ENCODE results near the gene TMED7. TPM values are rescaled to one million over a fixed set of nuclear protein-coding genes. Genes with fewer than 3 reads are reported as not detected.
A peak's percentile ranks its signal among the peaks of the same experiment; 100 is the strongest.

Gene TMED7
- total and polyA plus RNA-seq, 2 of the 4 experiments (the other 2 are of a cell fraction), result 75.6 to 86.7 TPM

DNA sequence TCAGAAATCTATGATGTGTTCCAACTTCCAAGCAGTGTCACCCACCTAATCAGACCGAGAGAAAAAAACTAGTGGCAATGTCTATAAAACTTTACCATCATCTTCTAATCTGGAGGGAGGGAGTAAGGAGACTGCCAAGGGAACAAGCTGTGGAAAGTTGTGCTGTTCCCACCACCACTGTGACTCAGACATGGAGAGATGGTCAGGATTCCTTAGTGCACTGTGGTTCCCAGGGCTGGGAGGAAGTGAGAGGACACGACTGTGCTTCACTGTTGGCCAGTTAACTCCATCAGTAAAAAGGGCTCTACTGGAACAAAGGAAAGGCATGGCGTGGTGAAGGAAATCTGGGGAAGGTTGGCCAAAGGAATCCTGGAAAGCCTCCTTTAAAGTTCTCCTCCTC, 42.4 kb downstream of the TMED7 start:
- H3K4me2 ChIP-seq (ENCODE audit: low read depth, low read length), result 0 out of 2 replicates have a peak overlapping the region, but pooled peaks have one; percentile 25
- peaks cover 19% of the 10 kb centered on the region for H4K20me1 ChIP-seq (ENCODE audit: insufficient read depth, low read length)
- TF ChIP-seq RAD21 (IDR thresholded peaks at IDR 0.05; ENCODE audit: low read length), result peak; percentile 16; the same call in 1 of the 2 replicates
- TF ChIP-seq MAFK (IDR thresholded peaks at IDR 0.05; ENCODE audit: low read depth, low read length), result no peak
- TF ChIP-seq RCOR1 (IDR thresholded peaks at IDR 0.05; ENCODE audit: insufficient replicate concordance, low read length), result peak; percentile 44
- TF ChIP-seq FOS (IDR thresholded peaks at IDR 0.05; ENCODE audit: low read depth, low read length), result peak; percentile 44; the same call in 1 of the 2 replicates
- no CpG with 5 or more reads among the region's 3 CpGs for WGBS, 2 experiments (ENCODE audit: extremely low coverage in 2 of 2, insufficient read length in 1 of 2)
- no peak overlapping the region for H3K4me3 ChIP-seq (ENCODE audit: insufficient read depth, low read depth, low read length)
- H2BK20ac ChIP-seq (ENCODE audit: low read depth, low read length), result peak overlapping the region; percentile 28; the same call in 1 of the 2 replicates
- no peak overlapping the region for H4K5ac ChIP-seq (ENCODE audit: low read depth, low read length)
- peak overlapping the region; percentile 35 for H2AK9ac ChIP-seq (replicated peaks; ENCODE audit: low read depth, low read length, poor library complexity)
- H3K4me1 ChIP-seq (ENCODE audit: control insufficient read depth, insufficient read depth, low read length), result peaks cover 6% of the 10 kb centered on the region
- peaks cover 13 to 62% of the 10 kb centered on the region in 2 experiments for H3K79me1 ChIP-seq (ENCODE audit: low read depth in 1 of 2, low read length in 2 of 2)
- in situ Hi-C loops (cut with MboI; ENCODE audit: low sequenced_read_pairs), result no loop called here
- no peaks in the 10 kb centered on the region for H3K9me3 ChIP-seq (ENCODE audit: control insufficient read depth, insufficient read depth, low read length)
- no peak overlapping the region for H4K91ac ChIP-seq (ENCODE audit: insufficient read depth, low read depth, low read length)
- intact Hi-C loops (cut with micrococcal nuclease), result no loop called here
- DNase-seq (peak; percentile 95), ATAC-seq (ENCODE audit: low read depth) (peak; percentile 89)
- POLR2A ChIA-PET (ENCODE audit: unreplicated experiment), result no interaction called here
- dilution Hi-C loops (cut with HindIII; ENCODE audit: low sequenced_read_pairs, unreplicated experiment), result no loop called here
- peak overlapping the region; percentile 76 for H3K14ac ChIP-seq (replicated peaks; ENCODE audit: low read depth, low read length)
- no peak overlapping the region for H3K23ac ChIP-seq (ENCODE audit: low read depth, low read length)
- peak overlapping the region; percentile 63 for H2BK5ac ChIP-seq (ENCODE audit: low read depth, low read length, poor library complexity, severe bottlenecking)
- no peaks in the 10 kb centered on the region for H3K9me1 ChIP-seq (ENCODE audit: insufficient read depth, low read length)
- CTCF ChIA-PET, result interaction anchor here (1.2 kb wide), 1 partner anchor 274 kb away, joined by 3 read pairs; no protein-coding TSS in a partner anchor
- peak overlapping the region; percentile 28; the same call in 1 of the 2 replicates for H3K27ac ChIP-seq (ENCODE audit: insufficient read depth, low read length)
- no TSS peak for BruUV-seq (replicated peaks)
- H2BK15ac ChIP-seq (ENCODE audit: low read depth, low read length), result no peak overlapping the region
- H2BK120ac ChIP-seq (ENCODE audit: low read depth, low read length), result peak overlapping the region; percentile 17; the same call in 1 of the 2 replicates
- no peak overlapping the region for H3K4ac ChIP-seq (ENCODE audit: low read depth, low read length)
- H2AFZ ChIP-seq (replicated peaks; ENCODE audit: low read length, poor library complexity), result peak overlapping the region; percentile 34
- H3K18ac ChIP-seq (ENCODE audit: low read depth, low read length), result peak overlapping the region; percentile 6; the same call in 1 of the 2 replicates
- H3K56ac ChIP-seq (ENCODE audit: extremely low read depth, insufficient read depth, low read length), result no peak overlapping the region
- 0 out of 2 replicates have a peak, but pooled peaks cover 2% of the 10 kb centered on the region for H3K36me3 ChIP-seq (ENCODE audit: control insufficient read depth, insufficient read depth, low read length)
- peak overlapping the region; percentile 10; the same call in 1 of the 2 replicates for H2AK5ac ChIP-seq (ENCODE audit: low read depth, low read length)
- H3K27me3 ChIP-seq (ENCODE audit: control insufficient read depth, insufficient read depth, low read length), result no peaks in the 10 kb centered on the region
- no peak overlapping the region for H3K9ac ChIP-seq (ENCODE audit: low read depth, low read length)
- H4K8ac ChIP-seq (ENCODE audit: low read depth in 2 of 2, low read length in 2 of 2), result peak overlapping the region in 1 of 2 experiments; percentile 27; a peak in 1 of 4 replicates
